T-helper 9 cell (primary cell): Measurements from ENCODE around the gene ENHO.

Experiments used
- DNase-seq: peaks from one replicate; pipeline ENCODE4 v3.0.0-alpha.2; 2020
- total RNA-seq, 2 donors: gene quantifications; one replicate each; lab custom pipeline; 2026; lab: John Stamatoyannopoulos, UW

Gene ENHO
- total RNA-seq: 0 to 0.07 reads per million in 2 donors

GRCh38 chr9:34522971-34523797 lies at the start of gene ENHO:
ENHO (minus strand) TSS chr9:34522990; CDS start chr9:34521695, 1,295 bp downstream.
- peak; percentile 86 for DNase-seq

DNA sequence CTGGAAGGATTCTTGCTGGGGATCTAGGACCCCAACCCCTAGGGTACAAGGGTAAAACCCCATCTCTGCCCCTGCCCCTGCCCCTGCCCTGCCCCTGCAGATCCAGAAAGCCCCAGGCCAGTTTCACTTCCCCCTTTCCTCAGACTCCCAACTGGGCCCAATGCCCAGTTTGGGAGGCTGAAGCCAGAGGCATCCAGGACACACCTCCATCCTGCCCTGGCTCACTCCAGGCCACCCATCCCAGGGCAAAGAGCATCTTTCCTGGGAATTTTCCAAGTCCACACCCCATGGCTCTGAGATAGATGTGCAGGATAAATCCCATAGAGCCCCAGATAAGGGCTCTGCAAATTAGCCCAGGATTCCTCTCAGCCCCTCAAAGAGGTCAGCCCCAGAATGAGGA lies 49.3 kb upstream of the ENHO start:
- DNase-seq: no peak

GRCh38 chr9:34571481-34571810 lies 48.7 kb upstream of the ENHO start:
- DNase-seq: no peak

- no peak for DNase-seq
Observed at GRCh38 chr9:34570809-34571480, 48.2 kb upstream of the ENHO start.

DNA sequence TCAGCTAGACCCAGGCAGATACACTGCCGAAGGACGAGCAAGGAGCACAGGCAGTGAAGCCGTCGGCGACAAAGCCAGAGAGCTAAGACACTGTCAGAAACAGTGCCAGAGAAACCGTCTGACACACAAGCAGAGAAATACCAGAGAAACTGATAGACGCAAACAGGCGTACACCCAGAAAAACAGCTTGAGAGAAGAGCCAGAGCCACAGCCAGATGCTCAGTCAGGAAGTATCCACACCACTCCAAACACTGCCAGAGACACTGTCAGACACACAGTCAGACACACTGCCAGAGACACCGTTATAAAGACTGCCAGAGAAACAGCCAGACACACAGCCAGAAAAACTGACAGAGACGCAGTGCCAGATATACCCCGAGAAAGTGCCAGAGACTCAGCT lies 47.6 kb upstream of the ENHO start:
- no peak for DNase-seq

- no peak for DNase-seq
Observed at GRCh38 chr9:34568774-34569173, 46.0 kb upstream of the ENHO start.

DNA sequence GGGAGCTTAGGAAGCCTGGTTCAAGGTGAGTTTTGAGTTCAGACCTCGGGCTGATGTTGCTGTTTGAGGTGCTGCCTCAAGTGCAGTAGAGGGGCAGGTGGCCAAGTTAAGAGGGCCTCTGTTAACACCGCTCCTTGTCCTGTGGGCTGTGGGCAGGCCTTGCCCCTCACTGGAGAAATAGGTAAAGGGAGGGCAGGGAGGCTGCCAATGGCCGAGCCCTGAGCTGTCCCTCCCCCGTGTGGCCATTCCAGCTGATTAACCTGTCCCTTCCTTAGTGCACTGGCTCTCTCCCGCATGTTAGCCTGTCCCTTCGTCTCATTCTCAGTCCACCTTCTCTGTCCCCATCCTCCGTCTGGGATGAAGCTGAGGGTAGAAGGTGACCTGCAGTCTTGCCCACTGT lies 45.3 kb upstream of the ENHO start:
- no peak for DNase-seq

- no peak for DNase-seq
Observed at GRCh38 chr9:34566972-34567371, 44.2 kb upstream of the ENHO start.

GRCh38 chr9:34566322-34566721 lies 43.5 kb upstream of the ENHO start:
- no peak for DNase-seq

- DNase-seq: no peak
Observed at GRCh38 chr9:34565856-34566255, 43.1 kb upstream of the ENHO start.

DNA sequence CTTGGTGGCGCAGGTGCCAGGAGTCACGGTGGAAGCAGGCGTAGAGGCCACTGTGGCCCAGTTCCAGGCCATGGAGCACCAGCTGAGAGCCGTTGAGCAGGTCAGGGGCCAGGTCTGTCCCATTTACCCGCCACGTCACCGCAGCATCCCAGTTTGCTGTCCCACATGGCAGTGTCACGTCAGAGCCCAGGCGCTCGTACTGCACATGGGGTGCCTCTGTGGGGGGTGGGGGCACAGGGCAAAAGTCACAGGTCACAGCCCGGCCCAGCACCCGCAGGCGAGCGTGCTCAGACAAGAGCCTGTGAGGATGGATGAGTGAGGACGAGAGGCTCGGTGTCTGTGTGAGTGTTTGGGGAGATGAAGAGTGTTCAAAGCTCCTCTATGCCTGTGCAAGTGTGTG lies 41.8 kb upstream of the ENHO start:
- no peak for DNase-seq

DNA sequence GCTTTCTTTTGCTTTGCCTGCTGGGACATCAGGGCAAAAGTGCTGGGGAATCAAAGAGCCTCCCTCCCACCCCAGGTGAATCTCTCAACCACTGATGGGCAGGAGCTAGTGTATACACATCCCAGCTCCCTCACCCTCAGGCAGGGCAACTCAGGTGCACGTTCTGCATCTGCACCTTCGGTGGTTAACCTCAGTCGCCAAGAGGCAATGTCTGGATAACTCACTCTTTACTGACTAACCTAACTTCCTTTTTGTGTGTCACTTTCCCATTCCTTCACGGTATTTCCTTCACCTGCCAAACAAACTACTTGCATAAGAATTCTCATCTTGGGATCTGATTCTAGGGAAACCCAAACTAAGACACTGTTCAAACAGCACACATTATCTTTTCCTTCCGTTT lies 40.5 kb upstream of the ENHO start:
- no peak for DNase-seq

DNA sequence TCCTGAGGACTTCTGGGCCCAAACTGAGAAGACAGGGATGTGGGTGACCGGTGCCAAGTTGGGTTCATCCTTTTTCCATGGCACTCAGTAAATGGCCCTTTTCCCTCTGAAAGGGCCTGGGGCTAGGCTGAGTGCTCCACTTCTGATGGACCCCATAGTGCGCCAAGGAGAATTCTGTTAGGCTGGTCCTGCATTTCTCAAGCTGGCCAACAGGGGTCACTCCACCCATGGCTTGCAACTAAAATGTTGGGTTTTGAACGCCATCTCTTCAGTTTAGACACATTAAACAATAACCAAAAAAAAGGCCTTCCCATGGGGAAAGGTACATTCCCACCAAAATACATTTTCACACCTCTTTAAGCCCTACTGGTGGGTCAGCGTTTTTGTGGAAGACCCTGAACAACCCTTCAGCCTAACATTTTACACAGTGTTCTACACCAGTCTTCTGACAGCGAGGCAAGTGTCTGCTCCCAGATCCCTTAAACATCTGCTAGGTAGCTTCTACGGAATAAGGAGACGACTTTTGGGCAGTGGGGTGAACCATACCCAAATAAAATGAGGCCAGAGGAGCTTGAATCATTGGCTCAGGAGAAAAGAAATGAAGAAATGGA lies 39.5 kb upstream of the ENHO start:
- no peak for DNase-seq

DNA sequence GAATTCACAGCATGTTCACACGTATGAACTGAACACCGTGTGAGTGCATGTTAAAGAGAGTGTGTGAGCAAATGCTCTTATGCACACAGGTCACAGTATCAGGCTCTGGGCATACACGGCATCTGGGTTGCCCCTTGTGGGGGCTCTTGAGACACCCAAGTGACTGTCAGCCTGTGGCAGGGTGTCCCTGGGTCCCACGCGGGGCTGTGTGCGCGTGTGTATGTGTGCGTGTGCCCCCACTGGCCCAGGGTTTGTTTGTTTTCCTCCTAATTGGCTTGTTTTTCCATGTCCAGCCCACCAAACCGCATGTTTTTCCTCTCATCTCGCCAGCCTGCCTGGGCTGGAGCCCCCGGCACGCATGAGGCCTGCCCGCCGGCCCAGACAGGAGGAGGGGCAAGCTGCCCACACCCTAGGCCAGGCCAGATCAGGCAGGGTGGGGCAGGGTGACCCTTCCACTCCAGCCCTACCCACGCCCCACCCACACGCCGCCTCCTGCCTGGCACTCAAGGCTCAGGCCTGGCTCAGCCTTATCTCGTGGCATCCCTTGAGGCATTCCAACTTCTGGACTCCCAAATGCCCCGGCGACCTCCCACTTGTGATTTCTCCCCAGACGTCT lies 37.9 kb upstream of the ENHO start:
- DNase-seq: no peak

DNA sequence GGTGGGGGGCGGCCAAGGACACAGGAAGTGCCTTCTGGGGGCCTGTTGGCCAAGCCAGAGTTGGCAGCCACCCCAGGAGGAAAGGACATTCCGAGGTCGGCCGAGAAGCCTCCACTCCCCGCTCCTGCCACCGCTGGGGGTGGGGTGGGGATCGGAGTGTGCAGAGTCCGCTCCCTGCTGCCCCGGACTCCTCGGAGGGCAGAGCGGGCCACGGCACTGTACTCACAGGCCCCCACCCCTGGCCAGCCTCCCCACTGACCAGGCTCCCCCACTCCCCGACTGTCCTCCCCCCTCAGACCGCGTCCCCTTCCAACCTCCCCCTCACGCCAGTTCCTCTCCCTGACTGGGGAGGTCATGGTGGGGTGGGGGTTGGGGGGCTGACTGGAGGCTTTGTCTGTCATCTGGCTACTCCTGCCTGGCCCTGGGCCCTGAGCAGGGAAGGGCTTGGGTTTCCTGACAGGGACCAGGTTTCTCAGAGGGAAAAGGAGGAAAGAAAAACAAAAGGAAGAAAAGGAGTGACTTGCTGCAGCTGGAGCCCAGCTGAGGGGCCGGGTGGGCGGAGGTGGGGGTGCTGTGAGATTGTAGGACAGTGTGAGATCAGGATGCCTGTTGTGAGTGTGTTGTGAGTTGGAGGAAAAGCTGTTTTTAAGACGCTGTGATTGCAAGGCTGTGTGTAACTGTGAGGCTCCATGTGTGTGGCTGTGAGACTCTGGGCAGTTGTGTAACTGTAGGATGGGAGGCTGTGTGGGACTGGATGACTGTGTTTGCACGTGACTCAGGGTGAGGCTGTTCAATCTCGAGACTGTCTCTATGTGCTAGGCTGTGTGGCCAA lies 37.0 kb upstream of the ENHO start:
- DNase-seq: no peak

- DNase-seq: no peak
Observed at GRCh38 chr9:34558919-34559623, 36.3 kb upstream of the ENHO start.

- DNase-seq: no peak
Observed at GRCh38 chr9:34558364-34558763, 35.6 kb upstream of the ENHO start.

GRCh38 chr9:34557426-34558321 lies 34.9 kb upstream of the ENHO start:
- no peak for DNase-seq

GRCh38 chr9:34556949-34557348 lies 34.2 kb upstream of the ENHO start:
- DNase-seq: no peak

GRCh38 chr9:34555936-34556525 lies 33.2 kb upstream of the ENHO start:
- no peak for DNase-seq

DNA sequence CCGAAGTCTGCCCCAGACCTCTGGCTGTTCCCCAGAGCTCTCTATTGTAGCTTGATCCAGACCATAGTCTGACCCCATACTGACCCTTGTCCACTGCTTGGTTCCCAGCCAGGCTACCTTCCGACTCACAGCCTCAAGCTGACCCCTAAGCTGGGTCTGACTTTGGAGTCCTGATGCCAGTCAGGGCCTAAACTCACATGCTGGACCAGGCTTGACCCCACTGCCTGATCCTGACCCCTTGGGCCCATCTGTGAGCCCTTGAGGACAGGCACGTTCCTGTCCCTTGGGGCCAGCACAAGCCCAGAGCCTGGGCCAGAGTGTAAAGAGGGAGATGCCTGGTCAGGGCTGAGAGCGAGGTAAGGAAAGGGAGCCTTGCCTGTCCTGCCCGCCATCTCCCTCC lies 32.7 kb upstream of the ENHO start:
- no peak for DNase-seq
